ENCODE results near the gene STRA8. TPM values are rescaled to one million over a fixed set of nuclear protein-coding genes. Genes with fewer than 3 reads are reported as not detected.
"Not testable (repeated sequence)": the region's sequence is repeated elsewhere in the genome, so short reads cannot be mapped to it uniquely, and the experiment has no call there.

Gene STRA8
- total RNA-seq, 1 donor from 2014 or later, result not detected

- Mint-ChIP-seq H3K4me3 (no peak overlapping the region), H3K9me3 (no peaks in the 10 kb centered on the region), H3K4me1 (peaks cover 3% of the 10 kb centered on the region), H3K36me3 (no peaks in the 10 kb centered on the region), H3K27me3 (ENCODE audit: low read depth) (no peaks in the 10 kb centered on the region), H3K27ac (no peak overlapping the region)
- no peak for DNase-seq (ENCODE audit: low spot score in 2 of 2, unreplicated experiment in 2 of 2)
- TF ChIP-seq CTCF (IDR thresholded peaks at IDR 0.05; ENCODE audit: unreplicated experiment), result no peak
Measured at GRCh38 chr7:135232720-135233119, 918 bp upstream of the STRA8 start.

GRCh38 chr7:135234095-135234494 lies 457 bp downstream of the STRA8 start:
- not testable (repeated sequence) for H3K4me1 Mint-ChIP-seq; H3K9me3 Mint-ChIP-seq; H3K4me3 Mint-ChIP-seq; DNase-seq (ENCODE audit: low spot score in 2 of 2, unreplicated experiment in 2 of 2); H3K27ac Mint-ChIP-seq; H3K36me3 Mint-ChIP-seq; H3K27me3 Mint-ChIP-seq (ENCODE audit: low read depth)

GRCh38 chr7:135234727-135235126 lies 1.1 kb downstream of the STRA8 start:
- Mint-ChIP-seq H3K4me1 (peaks cover 3% of the 10 kb centered on the region), H3K27ac (no peak overlapping the region), H3K4me3 (no peak overlapping the region), H3K27me3 (ENCODE audit: low read depth) (no peaks in the 10 kb centered on the region), H3K9me3 (no peaks in the 10 kb centered on the region), H3K36me3 (no peaks in the 10 kb centered on the region)
- no peak for TF ChIP-seq CTCF (IDR thresholded peaks at IDR 0.05; ENCODE audit: unreplicated experiment)
- peak in 1 of 2 experiments; percentile 9 for DNase-seq (ENCODE audit: low spot score in 2 of 2, unreplicated experiment in 2 of 2)

- Mint-ChIP-seq H3K4me3 (no peak overlapping the region), H3K36me3 (no peaks in the 10 kb centered on the region), H3K27ac (no peak overlapping the region), H3K9me3 (no peaks in the 10 kb centered on the region), H3K27me3 (ENCODE audit: low read depth) (no peaks in the 10 kb centered on the region), H3K4me1 (peaks cover 3% of the 10 kb centered on the region)
- no peak for DNase-seq (ENCODE audit: low spot score in 2 of 2, unreplicated experiment in 2 of 2)
- TF ChIP-seq CTCF (IDR thresholded peaks at IDR 0.05; ENCODE audit: unreplicated experiment), result no peak
Measured at GRCh38 chr7:135235841-135236240, 2.2 kb downstream of the STRA8 start.

- Mint-ChIP-seq H3K36me3 (no peaks in the 10 kb centered on the region), H3K9me3 (no peaks in the 10 kb centered on the region), H3K4me1 (no peaks in the 10 kb centered on the region), H3K27me3 (ENCODE audit: low read depth) (peaks cover 1% of the 10 kb centered on the region), H3K27ac (no peak overlapping the region), H3K4me3 (no peak overlapping the region)
- peak in 1 of 2 experiments; percentile 11 for DNase-seq (ENCODE audit: low spot score in 2 of 2, unreplicated experiment in 2 of 2)
- no peak for TF ChIP-seq CTCF (IDR thresholded peaks at IDR 0.05; ENCODE audit: unreplicated experiment)
Measured at GRCh38 chr7:135236727-135237126, 3.1 kb downstream of the STRA8 start.

- Mint-ChIP-seq H3K4me3 (no peak overlapping the region), H3K4me1 (no peaks in the 10 kb centered on the region), H3K9me3 (no peaks in the 10 kb centered on the region), H3K36me3 (no peaks in the 10 kb centered on the region), H3K27me3 (ENCODE audit: low read depth) (peaks cover 12% of the 10 kb centered on the region), H3K27ac (no peak overlapping the region)
- peak in 1 of 2 experiments; percentile 35 for DNase-seq (ENCODE audit: low spot score in 2 of 2, unreplicated experiment in 2 of 2)
- TF ChIP-seq CTCF (IDR thresholded peaks at IDR 0.05; ENCODE audit: unreplicated experiment), result peak; percentile 64
Measured at GRCh38 chr7:135238112-135238744, 4.6 kb downstream of the STRA8 start.
